DOHH2 (cell line): Measurements from ENCODE around the gene LOXL4.

Experiments used
- H3F3A ChIP-seq: fragments of 200-600 bp; sonication (generic), shearing (Covaris generic); 2 replicates; pipeline ENCODE4 v1.6.0; 2016; ENCODE audit warnings: antibody characterized with exemption, mild to moderate bottlenecking; ENCODE audit not compliant: control insufficient read depth, insufficient read depth
- H3K27ac ChIP-seq: fragments of 200-600 bp; sonication (generic); 2 replicates; pipeline ENCODE4 v1.5.1; 2014; ENCODE audit warnings: low read depth, mild to moderate bottlenecking, low read length, moderate library complexity
- H3K27me3 ChIP-seq: fragments of 200-600 bp; sonication (generic); 2 replicates; pipeline ENCODE4 v1.6.1; 2014; ENCODE audit warnings: mild to moderate bottlenecking, low read length, mixed read lengths; ENCODE audit not compliant: control insufficient read depth
- H3K36me3 ChIP-seq: fragments of 200-600 bp; sonication (generic); 2 replicates; pipeline ENCODE4 v1.6.1; 2014; ENCODE audit warnings: mild to moderate bottlenecking, low read length, moderate library complexity, mixed read lengths; ENCODE audit not compliant: control insufficient read depth
- H3K4me1 ChIP-seq: fragments of 200-600 bp; sonication (generic); 2 replicates; pipeline ENCODE4 v1.6.1; 2014; ENCODE audit warnings: mild to moderate bottlenecking, low read length, mixed read lengths; ENCODE audit not compliant: control insufficient read depth
- H3K4me2 ChIP-seq: fragments of 200-600 bp; sonication (generic); 2 replicates; pipeline ENCODE4 v1.6.0; 2014; ENCODE audit warnings: mild to moderate bottlenecking, low read length, moderate library complexity
- H3K4me3 ChIP-seq: fragments of 200-600 bp; sonication (generic); 2 replicates; pipeline ENCODE4 v1.5.1; 2014; ENCODE audit warnings: mild to moderate bottlenecking, low read length, mixed read lengths
- H3K79me2 ChIP-seq: fragments of 200-600 bp; sonication (generic); 2 replicates; pipeline ENCODE4 v1.6.1; 2014; ENCODE audit warnings: mild to moderate bottlenecking, low read length, mixed read lengths; ENCODE audit not compliant: control insufficient read depth
- H3K9me2 ChIP-seq: fragments of 200-600 bp; sonication (generic); replicated peaks from 2 replicates; pipeline ENCODE4 v1.6.1; 2014; ENCODE audit warnings: mild to moderate bottlenecking, low read length, mixed read lengths; ENCODE audit not compliant: control insufficient read depth
- H3K9me3 ChIP-seq: fragments of 200-600 bp; sonication (generic); 2 replicates; pipeline ENCODE4 v1.6.1; 2014; ENCODE audit warnings: antibody characterized with exemption, low read length, mixed read lengths; ENCODE audit not compliant: control insufficient read depth, insufficient read depth
- H4K20me1 ChIP-seq: fragments of 200-600 bp; sonication (generic); 2 replicates; pipeline ENCODE4 v1.6.0; 2014; ENCODE audit warnings: low read depth, mild to moderate bottlenecking, antibody characterized with exemption, low read length, moderate library complexity; ENCODE audit not compliant: control insufficient read depth, insufficient read depth
- EZH2phosphoT487 ChIP-seq: fragments of 200-600 bp; sonication (generic); IDR thresholded peaks from 2 replicates; pipeline ENCODE4 v1.6.1; 2017; ENCODE audit warnings: borderline replicate concordance, mild to moderate bottlenecking, antibody characterized with exemption, low read length, moderate library complexity, mixed read lengths
- TF ChIP-seq, protein P1 (sequence below): fragments of 200-600 bp; sonication (generic); IDR thresholded peaks from one replicate; pipeline ENCODE4 v1.5.1; 2014; ENCODE audit warnings: antibody characterized with exemption, mild to moderate bottlenecking, low read depth, low read length; ENCODE audit not compliant: poor library complexity, severe bottlenecking

The LOXL4 gene

DNA sequence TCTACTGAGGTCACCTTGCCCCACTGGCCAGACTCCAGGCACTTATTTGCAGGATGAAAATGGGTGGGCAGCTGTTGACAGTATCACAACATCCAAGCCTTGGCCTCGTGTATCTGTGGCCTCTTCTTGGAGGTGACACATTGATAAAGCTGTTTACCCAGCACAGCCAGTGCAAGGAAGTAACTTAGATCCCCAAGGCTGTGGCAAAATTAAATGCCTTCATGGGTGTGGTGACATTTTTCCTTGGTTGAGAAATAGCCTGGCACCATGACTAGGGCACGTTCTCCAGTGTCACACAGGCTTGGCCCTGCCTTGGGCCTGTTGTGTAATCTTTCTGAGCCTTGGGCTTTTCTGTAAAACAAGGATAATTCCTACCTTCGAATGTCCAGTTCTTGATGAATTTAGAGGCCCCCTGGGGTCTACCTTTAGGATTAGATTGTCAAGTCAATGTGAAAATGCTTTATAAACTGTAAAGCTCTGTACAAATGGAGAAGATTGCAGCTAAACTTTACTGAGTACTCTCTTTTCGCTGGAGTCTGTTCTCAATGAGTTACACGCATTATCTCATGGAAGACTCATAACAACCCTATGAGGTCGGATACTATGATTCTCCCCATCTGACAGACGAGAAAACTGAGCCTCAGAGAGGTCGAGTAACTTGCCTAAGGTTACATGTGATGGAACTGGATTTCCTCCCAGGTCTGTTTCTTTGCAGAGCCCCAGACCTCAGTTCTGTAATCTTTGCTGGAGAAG, 46.7 kb upstream of the LOXL4 start:
- Histone ChIP-seq H3K4me3 (no peak overlapping the region), H3K9me3 (no peaks in the 10 kb centered on the region), H3F3A (no peaks in the 10 kb centered on the region), H3K36me3 (no peaks in the 10 kb centered on the region), H4K20me1 (no peaks in the 10 kb centered on the region), H3K79me2 (no peaks in the 10 kb centered on the region), H3K27ac (no peak overlapping the region), H3K27me3 (peaks cover 8% of the 10 kb centered on the region; the same call in 1 of the 2 replicates), H3K9me2 (no peaks in the 10 kb centered on the region), H3K4me1 (no peaks in the 10 kb centered on the region), H3K4me2 (no peak overlapping the region)
- no peak for TF ChIP-seq EZH2phosphoT487
- TF ChIP-seq, protein P1, sequence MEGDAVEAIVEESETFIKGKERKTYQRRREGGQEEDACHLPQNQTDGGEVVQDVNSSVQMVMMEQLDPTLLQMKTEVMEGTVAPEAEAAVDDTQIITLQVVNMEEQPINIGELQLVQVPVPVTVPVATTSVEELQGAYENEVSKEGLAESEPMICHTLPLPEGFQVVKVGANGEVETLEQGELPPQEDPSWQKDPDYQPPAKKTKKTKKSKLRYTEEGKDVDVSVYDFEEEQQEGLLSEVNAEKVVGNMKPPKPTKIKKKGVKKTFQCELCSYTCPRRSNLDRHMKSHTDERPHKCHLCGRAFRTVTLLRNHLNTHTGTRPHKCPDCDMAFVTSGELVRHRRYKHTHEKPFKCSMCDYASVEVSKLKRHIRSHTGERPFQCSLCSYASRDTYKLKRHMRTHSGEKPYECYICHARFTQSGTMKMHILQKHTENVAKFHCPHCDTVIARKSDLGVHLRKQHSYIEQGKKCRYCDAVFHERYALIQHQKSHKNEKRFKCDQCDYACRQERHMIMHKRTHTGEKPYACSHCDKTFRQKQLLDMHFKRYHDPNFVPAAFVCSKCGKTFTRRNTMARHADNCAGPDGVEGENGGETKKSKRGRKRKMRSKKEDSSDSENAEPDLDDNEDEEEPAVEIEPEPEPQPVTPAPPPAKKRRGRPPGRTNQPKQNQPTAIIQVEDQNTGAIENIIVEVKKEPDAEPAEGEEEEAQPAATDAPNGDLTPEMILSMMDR = no peak

DNA sequence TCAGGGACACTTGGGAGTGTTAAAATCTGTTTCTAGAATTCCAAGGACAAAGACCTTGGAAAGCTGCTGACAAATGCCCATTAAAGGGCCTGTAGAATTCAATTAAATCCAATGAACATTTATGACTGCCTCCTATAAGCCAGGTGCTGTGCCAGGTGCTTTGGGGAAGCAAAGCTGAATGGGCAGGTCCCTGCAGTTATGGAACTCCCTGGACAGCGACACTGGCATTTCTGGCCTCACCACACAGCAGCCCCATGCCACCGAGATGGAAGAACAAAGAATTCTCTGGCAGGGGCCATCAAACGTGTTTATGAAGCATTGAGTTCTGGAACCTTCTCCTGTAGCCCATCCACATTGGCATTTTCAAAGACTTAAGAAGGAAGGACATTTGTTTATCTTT, 45.6 kb upstream of the LOXL4 start:
- H3K27ac ChIP-seq = no peak overlapping the region
- H3K9me2 ChIP-seq = no peaks in the 10 kb centered on the region
- H3K4me1 ChIP-seq = no peaks in the 10 kb centered on the region
- no peaks in the 10 kb centered on the region for H3K79me2 ChIP-seq
- no peaks in the 10 kb centered on the region for H3F3A ChIP-seq
- H3K4me2 ChIP-seq = no peak overlapping the region
- no peaks in the 10 kb centered on the region for H3K36me3 ChIP-seq
- no peak overlapping the region for H3K4me3 ChIP-seq
- H3K9me3 ChIP-seq = no peaks in the 10 kb centered on the region
- no peak for TF ChIP-seq EZH2phosphoT487
- TF ChIP-seq, protein P1 = no peak
- H4K20me1 ChIP-seq = no peaks in the 10 kb centered on the region
- H3K27me3 ChIP-seq = peaks cover 17% of the 10 kb centered on the region

DNA sequence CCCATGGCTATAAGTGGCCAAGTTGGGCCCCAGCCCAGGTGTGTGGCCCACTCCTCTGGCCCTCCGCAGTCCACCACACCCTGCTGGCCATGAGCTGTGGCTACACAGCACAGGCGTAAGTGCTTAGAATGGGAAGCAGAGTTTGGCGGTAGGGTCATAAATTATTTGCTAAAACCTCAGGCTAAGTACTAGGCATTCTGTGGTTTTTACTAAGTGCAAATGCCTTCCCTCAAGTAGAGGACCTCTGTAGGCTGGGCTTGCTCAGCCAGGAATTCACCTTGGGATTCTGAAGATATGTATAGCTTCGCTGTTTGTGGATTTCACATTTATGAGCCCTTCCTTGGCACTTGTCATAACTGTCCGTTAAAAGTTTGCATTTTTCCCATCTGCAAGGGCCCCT, 44.8 kb upstream of the LOXL4 start:
- no peaks in the 10 kb centered on the region for H3K4me1 ChIP-seq
- peaks cover 21% of the 10 kb centered on the region for H3K27me3 ChIP-seq
- H3K4me3 ChIP-seq = no peak overlapping the region
- no peak for TF ChIP-seq EZH2phosphoT487
- TF ChIP-seq, protein P1 = no peak
- no peak overlapping the region for H3K4me2 ChIP-seq
- H3F3A ChIP-seq = no peaks in the 10 kb centered on the region
- H3K27ac ChIP-seq = no peak overlapping the region
- H3K9me3 ChIP-seq = no peaks in the 10 kb centered on the region
- H3K9me2 ChIP-seq = no peaks in the 10 kb centered on the region
- H3K79me2 ChIP-seq = no peaks in the 10 kb centered on the region
- no peaks in the 10 kb centered on the region for H3K36me3 ChIP-seq
- no peaks in the 10 kb centered on the region for H4K20me1 ChIP-seq
